Measurements from ENCODE around the gene S1PR4.

S1PR4 gene

DNA sequence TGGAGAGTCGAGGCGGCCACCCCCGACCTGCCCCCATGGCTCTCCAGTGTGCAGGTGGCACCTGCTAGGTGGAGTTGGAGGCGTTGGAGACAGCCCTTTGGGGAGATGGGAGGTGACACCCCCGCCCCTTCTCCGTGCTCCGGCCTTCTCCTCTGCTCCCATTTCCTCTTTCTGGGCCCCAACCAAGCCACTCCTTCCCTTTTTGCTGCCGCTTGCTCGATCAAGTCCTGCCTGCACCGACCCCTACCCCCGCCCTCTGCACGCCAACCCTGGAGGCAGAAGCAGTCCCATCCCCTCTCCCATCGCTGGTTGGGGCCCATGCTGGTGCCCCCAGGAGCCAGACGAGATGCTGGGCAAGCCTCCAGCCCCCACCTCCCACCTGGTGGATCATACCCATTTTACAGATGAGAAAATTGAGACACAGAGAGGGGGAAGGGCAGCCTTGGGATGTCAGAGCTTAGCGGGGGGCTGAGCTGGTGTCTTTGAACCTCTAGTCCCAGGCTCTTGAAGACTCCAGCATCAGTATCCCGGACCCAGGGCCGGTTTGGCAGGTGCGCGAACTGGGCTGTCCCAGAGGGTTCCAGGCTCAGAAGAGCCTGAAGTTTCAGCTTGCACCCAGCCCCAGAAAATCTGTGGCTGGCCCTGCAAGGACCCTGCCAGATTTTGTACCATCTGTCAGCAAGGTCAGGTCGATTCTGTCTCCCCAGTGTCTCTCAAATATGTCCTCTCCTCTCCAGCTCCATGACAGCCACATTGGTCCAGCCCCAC, 32.5 kb upstream of the S1PR4 start:
- Histone ChIP-seq H3K27me3 (ENCODE audit: control insufficient read depth, low read length) (peaks cover 11% of the 10 kb centered on the region), H4K20me1 (ENCODE audit: control insufficient read depth, insufficient read depth, low read depth, low read length) (no peaks in the 10 kb centered on the region), H3K36me3 (ENCODE audit: control insufficient read depth, low read length) (no peaks in the 10 kb centered on the region), H3K27ac (ENCODE audit: low read depth, low read length) (no peak overlapping the region), H3K9me2 (replicated peaks; ENCODE audit: control insufficient read depth, low read length) (no peaks in the 10 kb centered on the region), H3F3A (ENCODE audit: control insufficient read depth, insufficient read depth) (no peaks in the 10 kb centered on the region), H3K4me1 (ENCODE audit: control insufficient read depth, low read length) (peaks cover 7% of the 10 kb centered on the region), H3K4me2 (ENCODE audit: low read length) (no peak overlapping the region; the same call in 1 of the 2 replicates), H3K9me3 (ENCODE audit: control insufficient read depth, insufficient read depth, low read length) (no peaks in the 10 kb centered on the region), H3K4me3 (ENCODE audit: low read length) (no peak overlapping the region), H3K79me2 (ENCODE audit: control insufficient read depth, low read length) (no peaks in the 10 kb centered on the region)
- no peak for TF ChIP-seq EZH2phosphoT487 (IDR thresholded peaks at IDR 0.05; ENCODE audit: borderline replicate concordance, low read length)

DNA sequence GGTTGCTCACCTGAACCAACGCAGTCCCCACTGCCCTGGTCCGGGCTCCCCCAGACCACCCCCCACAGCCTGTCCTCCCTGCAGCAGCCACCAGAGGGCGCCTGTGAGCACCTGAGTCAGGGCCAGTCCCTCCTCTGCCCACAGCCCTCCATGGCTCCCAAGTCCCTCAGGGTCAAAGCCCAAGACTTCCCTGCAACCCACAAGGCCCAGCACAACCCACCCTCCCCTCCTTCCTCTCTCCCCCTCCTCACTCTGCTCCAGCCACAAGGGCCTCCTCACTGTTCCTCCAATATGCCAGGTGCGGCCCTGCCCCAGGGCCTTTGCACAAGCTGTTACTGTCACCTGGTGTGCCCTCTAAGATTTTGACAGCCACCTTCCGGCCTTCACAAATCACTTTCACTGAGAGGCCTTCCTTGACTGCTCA, 31.9 kb upstream of the S1PR4 start:
- no peaks in the 10 kb centered on the region for H3K79me2 ChIP-seq (ENCODE audit: control insufficient read depth, low read length)
- H3K27ac ChIP-seq (ENCODE audit: low read depth, low read length), result no peak overlapping the region
- peaks cover 9% of the 10 kb centered on the region for H3K27me3 ChIP-seq (ENCODE audit: control insufficient read depth, low read length)
- no peak overlapping the region for H3K4me2 ChIP-seq (ENCODE audit: low read length)
- H3K36me3 ChIP-seq (ENCODE audit: control insufficient read depth, low read length), result no peaks in the 10 kb centered on the region
- no peaks in the 10 kb centered on the region for H3K9me3 ChIP-seq (ENCODE audit: control insufficient read depth, insufficient read depth, low read length)
- H4K20me1 ChIP-seq (ENCODE audit: control insufficient read depth, insufficient read depth, low read depth, low read length), result no peaks in the 10 kb centered on the region
- TF ChIP-seq, protein P1, sequence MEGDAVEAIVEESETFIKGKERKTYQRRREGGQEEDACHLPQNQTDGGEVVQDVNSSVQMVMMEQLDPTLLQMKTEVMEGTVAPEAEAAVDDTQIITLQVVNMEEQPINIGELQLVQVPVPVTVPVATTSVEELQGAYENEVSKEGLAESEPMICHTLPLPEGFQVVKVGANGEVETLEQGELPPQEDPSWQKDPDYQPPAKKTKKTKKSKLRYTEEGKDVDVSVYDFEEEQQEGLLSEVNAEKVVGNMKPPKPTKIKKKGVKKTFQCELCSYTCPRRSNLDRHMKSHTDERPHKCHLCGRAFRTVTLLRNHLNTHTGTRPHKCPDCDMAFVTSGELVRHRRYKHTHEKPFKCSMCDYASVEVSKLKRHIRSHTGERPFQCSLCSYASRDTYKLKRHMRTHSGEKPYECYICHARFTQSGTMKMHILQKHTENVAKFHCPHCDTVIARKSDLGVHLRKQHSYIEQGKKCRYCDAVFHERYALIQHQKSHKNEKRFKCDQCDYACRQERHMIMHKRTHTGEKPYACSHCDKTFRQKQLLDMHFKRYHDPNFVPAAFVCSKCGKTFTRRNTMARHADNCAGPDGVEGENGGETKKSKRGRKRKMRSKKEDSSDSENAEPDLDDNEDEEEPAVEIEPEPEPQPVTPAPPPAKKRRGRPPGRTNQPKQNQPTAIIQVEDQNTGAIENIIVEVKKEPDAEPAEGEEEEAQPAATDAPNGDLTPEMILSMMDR (IDR thresholded peaks at IDR 0.05; ENCODE audit: low read depth, low read length, poor library complexity, severe bottlenecking), result peak; percentile 99
- no peak for TF ChIP-seq EZH2phosphoT487 (IDR thresholded peaks at IDR 0.05; ENCODE audit: borderline replicate concordance, low read length)
- H3K9me2 ChIP-seq (replicated peaks; ENCODE audit: control insufficient read depth, low read length), result no peaks in the 10 kb centered on the region
- no peaks in the 10 kb centered on the region for H3F3A ChIP-seq (ENCODE audit: control insufficient read depth, insufficient read depth)
- no peak overlapping the region for H3K4me3 ChIP-seq (ENCODE audit: low read length)
- peaks cover 7% of the 10 kb centered on the region for H3K4me1 ChIP-seq (ENCODE audit: control insufficient read depth, low read length)

DNA sequence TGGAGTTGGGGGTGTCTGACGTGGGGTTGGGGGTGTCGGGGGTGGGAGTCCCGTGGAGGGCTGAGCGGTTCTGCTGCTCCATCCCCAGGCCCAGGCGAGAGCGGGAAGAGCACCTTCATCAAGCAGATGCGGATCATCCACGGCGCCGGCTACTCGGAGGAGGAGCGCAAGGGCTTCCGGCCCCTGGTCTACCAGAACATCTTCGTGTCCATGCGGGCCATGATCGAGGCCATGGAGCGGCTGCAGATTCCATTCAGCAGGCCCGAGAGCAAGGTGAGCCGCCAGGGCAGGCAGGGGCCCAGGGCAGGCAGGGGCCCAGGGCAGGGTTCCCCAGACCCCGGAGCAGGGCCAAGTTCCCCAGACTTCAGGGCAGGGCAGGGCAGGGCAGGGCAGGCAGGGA, 30.1 kb upstream of the S1PR4 start:
- H3K4me1 ChIP-seq (ENCODE audit: control insufficient read depth, low read length), result peaks cover 7% of the 10 kb centered on the region
- no peak overlapping the region for H3K4me2 ChIP-seq (ENCODE audit: low read length)
- H3K36me3 ChIP-seq (ENCODE audit: control insufficient read depth, low read length), result no peaks in the 10 kb centered on the region
- H3K9me3 ChIP-seq (ENCODE audit: control insufficient read depth, insufficient read depth, low read length), result no peaks in the 10 kb centered on the region; the same call in 1 of the 2 replicates
- no peaks in the 10 kb centered on the region for H3F3A ChIP-seq (ENCODE audit: control insufficient read depth, insufficient read depth)
- H3K79me2 ChIP-seq (ENCODE audit: control insufficient read depth, low read length), result no peaks in the 10 kb centered on the region
- no peak overlapping the region for H3K27ac ChIP-seq (ENCODE audit: low read depth, low read length)
- H3K4me3 ChIP-seq (ENCODE audit: low read length), result no peak overlapping the region
- H4K20me1 ChIP-seq (ENCODE audit: control insufficient read depth, insufficient read depth, low read depth, low read length), result no peaks in the 10 kb centered on the region
- 0 out of 2 replicates have a peak, but pooled peaks cover 3% of the 10 kb centered on the region for H3K27me3 ChIP-seq (ENCODE audit: control insufficient read depth, low read length)
- no peak for TF ChIP-seq EZH2phosphoT487 (IDR thresholded peaks at IDR 0.05; ENCODE audit: borderline replicate concordance, low read length)
- TF ChIP-seq, protein P1 (IDR thresholded peaks at IDR 0.05; ENCODE audit: low read depth, low read length, poor library complexity, severe bottlenecking), result no peak
- H3K9me2 ChIP-seq (replicated peaks; ENCODE audit: control insufficient read depth, low read length), result no peaks in the 10 kb centered on the region

- no peak for TF ChIP-seq EZH2phosphoT487 (IDR thresholded peaks at IDR 0.05; ENCODE audit: borderline replicate concordance, low read length)
- TF ChIP-seq, protein P1 (IDR thresholded peaks at IDR 0.05; ENCODE audit: low read depth, low read length, poor library complexity, severe bottlenecking), result no peak
- Histone ChIP-seq H4K20me1 (ENCODE audit: control insufficient read depth, insufficient read depth, low read depth, low read length) (no peaks in the 10 kb centered on the region), H3K4me2 (ENCODE audit: low read length) (no peak overlapping the region), H3F3A (ENCODE audit: control insufficient read depth, insufficient read depth) (no peaks in the 10 kb centered on the region), H3K4me3 (ENCODE audit: low read length) (no peak overlapping the region), H3K9me3 (ENCODE audit: control insufficient read depth, insufficient read depth, low read length) (no peaks in the 10 kb centered on the region; the same call in 1 of the 2 replicates), H3K4me1 (ENCODE audit: control insufficient read depth, low read length) (peaks cover 7% of the 10 kb centered on the region), H3K79me2 (ENCODE audit: control insufficient read depth, low read length) (no peaks in the 10 kb centered on the region), H3K36me3 (ENCODE audit: control insufficient read depth, low read length) (no peaks in the 10 kb centered on the region), H3K9me2 (replicated peaks; ENCODE audit: control insufficient read depth, low read length) (no peaks in the 10 kb centered on the region), H3K27me3 (ENCODE audit: control insufficient read depth, low read length) (0 out of 2 replicates have a peak, but pooled peaks cover 3% of the 10 kb centered on the region), H3K27ac (ENCODE audit: low read depth, low read length) (no peak overlapping the region)
Observed at GRCh38 chr19:3149089-3149488, 29.5 kb upstream of the S1PR4 start.

Measured in DOHH2 (cell line).